Mononuclear cell (primary cell): Measurements from ENCODE around the gene ROBO2. TPM values are rescaled to one million over a fixed set of nuclear protein-coding genes. Genes with fewer than 3 reads are reported as not detected.
"Not testable (repeated sequence)": the region's sequence is repeated elsewhere in the genome, so short reads cannot be mapped to it uniquely, and the experiment has no call there.

Source experiments
- H3K27me3 ChIP-seq: 2 replicates; pipeline ENCODE4 v1.6.0; 2011; ENCODE audit warnings: low read length, control low read depth; ENCODE audit not compliant: insufficient read depth
- H3K4me1 ChIP-seq: 2 replicates; pipeline ENCODE4 v1.5.1; 2011; ENCODE audit warnings: mild to moderate bottlenecking, low read length, control low read depth; ENCODE audit not compliant: insufficient read depth
- H3K4me3 ChIP-seq: 2 replicates; pipeline ENCODE4 v1.5.1; 2011; ENCODE audit warnings: mild to moderate bottlenecking, low read length, moderate library complexity
- H3K9me3 ChIP-seq: 2 replicates; pipeline ENCODE4 v1.5.1; 2011; ENCODE audit warnings: low read depth, mild to moderate bottlenecking, control low read depth, low read length
- total RNA-seq: library from RNA; depleted of rRNA; stranded (reverse); fragments of >200 nt; gene quantifications from one replicate; pipeline ENCODE4 v1.2.3, GENCODE V29; 2012

Gene ROBO2
- total RNA-seq, 1 donor: under 0.01 TPM

DNA sequence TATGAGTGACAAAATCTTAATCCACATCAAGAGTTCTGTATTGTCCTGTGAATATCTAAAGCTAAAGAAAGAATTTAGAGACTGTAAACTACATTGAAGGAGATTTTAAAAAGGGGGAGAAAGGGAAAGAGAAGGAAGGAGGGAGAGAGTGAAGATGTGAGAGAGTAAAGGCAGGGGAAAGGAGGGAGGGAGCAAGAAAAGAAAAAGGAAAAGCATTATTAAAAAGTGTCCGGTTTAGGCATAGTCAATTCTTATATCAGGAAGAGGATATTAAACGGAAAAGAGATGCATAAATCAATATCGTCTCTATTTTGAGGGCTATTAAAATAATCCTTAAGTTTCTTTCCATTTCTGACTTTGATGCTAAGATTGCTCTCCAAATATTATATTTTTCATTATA is 332.1 kb downstream of the ROBO2 start:
- no peak overlapping the region for H3K4me3 ChIP-seq
- H3K27me3 ChIP-seq: no peaks in the 10 kb centered on the region
- H3K9me3 ChIP-seq: no peaks in the 10 kb centered on the region
- H3K4me1 ChIP-seq: no peaks in the 10 kb centered on the region

DNA sequence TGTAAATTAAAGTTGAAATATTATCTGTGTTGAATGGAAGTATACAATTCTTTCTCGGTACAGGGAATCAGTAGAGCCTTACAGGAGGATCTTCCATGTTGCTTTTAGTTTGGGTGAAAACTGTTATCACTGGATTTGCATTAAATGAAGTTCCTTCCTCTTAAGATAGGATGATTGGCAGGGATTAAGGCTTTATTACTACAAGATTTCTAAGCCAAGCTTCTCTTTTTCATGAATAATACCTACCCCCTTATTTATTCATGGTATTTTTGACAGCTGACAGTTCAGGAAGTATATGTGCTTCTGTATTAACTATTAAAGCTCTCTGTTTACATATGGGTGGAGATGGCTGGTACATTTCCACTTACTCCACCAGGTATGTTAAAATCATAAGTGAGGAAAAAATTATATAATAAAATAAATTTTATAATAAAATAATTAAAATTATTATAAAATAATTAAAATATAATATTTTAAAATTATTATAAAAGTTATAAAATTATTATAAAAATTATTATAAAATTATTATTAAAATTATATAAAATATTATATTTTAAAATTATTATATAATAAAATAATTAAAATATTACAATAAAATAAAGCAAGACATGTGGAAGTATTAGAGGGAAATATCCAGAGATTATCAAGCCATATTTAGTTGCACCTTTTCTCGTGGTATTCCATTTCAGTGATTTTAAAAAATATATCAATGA is 332.9 kb downstream of the ROBO2 start:
- no peaks in the 10 kb centered on the region for H3K4me1 ChIP-seq
- no peaks in the 10 kb centered on the region for H3K27me3 ChIP-seq
- H3K4me3 ChIP-seq: no peak overlapping the region
- no peaks in the 10 kb centered on the region for H3K9me3 ChIP-seq

DNA sequence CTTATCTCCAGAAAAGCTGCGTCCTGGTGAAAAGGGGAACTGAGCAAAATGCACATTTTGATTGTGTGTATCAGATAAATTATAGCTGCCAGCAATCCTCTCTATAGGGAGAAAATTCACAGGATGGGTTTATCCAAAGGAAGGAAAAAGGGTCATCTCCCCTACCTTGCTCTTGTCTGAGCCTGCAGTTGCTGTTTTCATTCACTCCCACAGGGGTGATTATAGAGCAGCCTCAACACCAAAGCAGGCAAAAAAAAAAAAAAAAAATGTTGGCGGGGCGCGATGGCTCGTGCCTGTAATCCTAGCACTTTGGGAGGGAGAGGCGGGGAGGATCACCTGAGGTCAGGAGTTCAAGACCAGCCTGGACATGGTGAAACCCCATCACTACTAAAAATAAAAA is 333.7 kb downstream of the ROBO2 start:
- Histone ChIP-seq H3K27me3 (no peaks in the 10 kb centered on the region), H3K4me3 (no peak overlapping the region), H3K9me3 (no peaks in the 10 kb centered on the region), H3K4me1 (no peaks in the 10 kb centered on the region)

DNA sequence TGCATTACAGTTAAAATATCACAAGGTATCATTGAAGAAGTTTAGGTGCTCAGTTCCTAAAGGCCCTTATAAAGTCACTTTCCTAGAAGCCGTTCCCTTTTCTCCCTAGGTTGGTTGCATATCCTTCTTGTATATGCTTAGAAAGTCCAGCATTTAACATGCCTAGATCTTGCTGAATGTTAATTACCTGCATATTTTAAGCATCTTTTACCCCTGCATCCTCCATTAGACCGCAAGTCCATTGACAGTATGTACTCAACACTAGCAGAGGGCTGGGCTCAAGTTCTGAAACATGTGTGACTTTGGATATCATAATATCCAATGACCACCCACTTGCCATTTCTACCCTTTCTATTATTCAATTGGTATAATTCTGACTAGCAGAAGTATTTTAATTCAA is 336.6 kb downstream of the ROBO2 start:
- Histone ChIP-seq H3K4me1 (no peaks in the 10 kb centered on the region), H3K9me3 (no peaks in the 10 kb centered on the region), H3K4me3 (no peak overlapping the region), H3K27me3 (no peaks in the 10 kb centered on the region)

DNA sequence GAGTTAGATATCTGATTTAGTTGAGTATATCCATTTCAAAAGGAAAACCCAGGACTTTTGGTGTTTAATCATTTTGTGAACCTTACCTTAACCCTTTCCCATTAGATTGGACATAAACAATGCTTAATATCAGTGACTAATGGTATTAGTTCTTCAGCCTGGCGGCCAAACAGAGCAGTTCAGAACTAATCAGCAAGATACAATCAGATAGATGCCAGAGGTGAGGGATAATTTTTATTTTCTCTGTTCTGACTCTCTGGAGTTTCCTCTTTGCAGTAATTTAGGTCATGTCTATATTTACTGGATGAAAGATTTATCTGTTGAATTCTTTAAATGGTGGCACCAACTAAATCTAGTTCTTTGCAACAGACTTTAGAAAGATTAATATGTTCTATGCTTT is 337.8 kb downstream of the ROBO2 start:
- Histone ChIP-seq H3K4me3 (no peak overlapping the region), H3K4me1 (no peaks in the 10 kb centered on the region), H3K9me3 (no peaks in the 10 kb centered on the region), H3K27me3 (no peaks in the 10 kb centered on the region)

DNA sequence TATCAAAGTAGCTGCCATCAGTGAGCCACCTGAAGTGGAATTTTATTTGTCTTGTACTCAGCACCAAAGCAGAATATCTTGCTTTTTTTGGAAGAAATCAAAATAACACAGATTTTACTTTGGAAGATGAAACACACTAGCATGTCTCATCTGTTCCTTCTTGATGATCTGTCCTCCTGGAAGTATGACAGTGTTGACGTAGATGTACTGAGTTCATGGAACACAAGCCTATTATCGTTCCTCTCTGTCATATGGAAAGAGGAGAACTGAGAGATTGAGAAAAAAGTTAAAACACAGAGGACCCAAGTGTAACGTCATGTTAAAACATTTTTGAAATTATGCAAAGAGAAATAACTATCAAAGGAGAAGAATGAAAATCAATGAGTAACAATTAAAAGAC is 340.2 kb downstream of the ROBO2 start:
- Histone ChIP-seq H3K4me1 (no peaks in the 10 kb centered on the region), H3K4me3 (no peak overlapping the region), H3K27me3 (no peaks in the 10 kb centered on the region), H3K9me3 (no peaks in the 10 kb centered on the region)

DNA sequence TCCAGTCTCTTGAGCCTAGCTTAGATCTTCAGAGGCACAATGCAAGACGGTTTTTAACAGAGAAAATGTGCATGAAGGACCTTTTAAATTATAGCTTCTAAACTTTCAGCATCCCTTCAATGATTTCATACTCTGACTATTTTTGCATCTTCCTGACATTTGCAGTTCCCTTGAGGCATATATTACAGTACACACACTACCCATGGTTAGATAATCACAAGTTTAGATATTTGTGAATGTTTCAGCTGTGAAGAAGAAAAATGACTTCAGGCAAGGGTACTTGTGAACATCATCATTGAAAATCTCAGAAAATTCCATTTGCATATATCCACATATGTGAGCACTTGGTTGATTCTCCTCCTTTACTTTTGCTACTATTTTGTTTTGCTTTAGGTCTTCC is 341.5 kb downstream of the ROBO2 start:
- Histone ChIP-seq H3K9me3 (no peaks in the 10 kb centered on the region), H3K4me3 (no peak overlapping the region), H3K27me3 (no peaks in the 10 kb centered on the region), H3K4me1 (no peaks in the 10 kb centered on the region)

DNA sequence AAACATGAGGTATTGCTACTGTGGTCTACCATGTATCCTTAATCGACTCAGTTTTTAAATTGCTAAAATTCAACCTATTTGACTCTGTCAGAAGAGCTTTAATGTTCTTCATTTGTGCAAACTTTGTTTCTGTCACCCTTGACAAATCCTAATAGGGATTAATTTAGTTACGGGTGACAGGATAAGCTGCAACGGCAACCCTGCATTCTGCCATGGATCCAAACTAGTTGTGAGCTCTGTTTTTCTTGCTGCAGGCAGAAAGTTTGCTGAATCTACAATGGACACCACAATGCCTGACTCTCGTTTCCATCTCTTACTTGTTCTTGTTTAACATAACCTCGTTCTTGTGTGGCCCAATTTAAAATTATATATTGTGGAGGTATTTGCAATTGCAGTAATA is 352.3 kb downstream of the ROBO2 start:
- Histone ChIP-seq H3K4me1 (no peaks in the 10 kb centered on the region), H3K9me3 (no peaks in the 10 kb centered on the region), H3K4me3 (no peak overlapping the region), H3K27me3 (no peaks in the 10 kb centered on the region)

DNA sequence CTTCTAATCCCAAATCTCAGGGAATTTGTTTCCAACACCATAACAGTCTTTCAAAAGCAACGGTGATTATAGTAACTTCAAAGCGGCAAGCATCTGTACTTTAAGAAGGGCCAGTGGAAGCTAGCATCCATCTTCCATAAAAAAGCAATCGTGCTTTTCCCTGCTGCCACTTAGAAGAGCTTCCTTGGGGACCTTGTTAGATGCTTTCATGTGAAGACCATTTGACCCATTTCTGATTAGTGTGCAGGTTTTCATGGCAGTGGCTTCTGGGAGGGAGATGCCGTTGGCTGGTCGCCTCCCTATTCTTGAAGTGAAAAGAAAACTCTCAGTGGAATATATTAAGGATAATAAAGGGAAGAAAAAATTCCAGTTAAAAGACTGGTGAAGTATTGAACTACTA is 354.1 kb downstream of the ROBO2 start:
- no peaks in the 10 kb centered on the region for H3K27me3 ChIP-seq
- H3K4me3 ChIP-seq: no peak overlapping the region
- no peaks in the 10 kb centered on the region for H3K4me1 ChIP-seq
- no peaks in the 10 kb centered on the region for H3K9me3 ChIP-seq

DNA sequence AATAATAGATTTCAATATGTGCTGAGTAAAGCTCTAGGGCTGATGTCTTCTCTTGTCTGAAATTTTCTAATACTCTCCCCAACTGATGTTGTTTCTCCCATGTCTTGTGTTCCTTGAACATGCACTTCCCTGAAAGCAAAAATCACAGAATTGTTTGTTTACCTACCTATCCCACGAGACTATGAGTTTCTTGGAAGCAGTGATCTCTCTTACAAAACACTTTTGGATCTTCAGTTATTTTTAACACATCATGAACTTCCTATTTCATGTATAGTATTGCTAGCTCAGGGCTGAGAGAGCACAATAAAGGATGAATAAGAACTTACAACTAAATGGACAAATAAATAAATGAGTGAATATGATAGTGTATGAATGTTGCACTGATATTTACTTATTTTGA is 365.0 kb downstream of the ROBO2 start:
- Histone ChIP-seq H3K27me3 (no peaks in the 10 kb centered on the region), H3K9me3 (no peaks in the 10 kb centered on the region), H3K4me1 (no peaks in the 10 kb centered on the region), H3K4me3 (no peak overlapping the region)

DNA sequence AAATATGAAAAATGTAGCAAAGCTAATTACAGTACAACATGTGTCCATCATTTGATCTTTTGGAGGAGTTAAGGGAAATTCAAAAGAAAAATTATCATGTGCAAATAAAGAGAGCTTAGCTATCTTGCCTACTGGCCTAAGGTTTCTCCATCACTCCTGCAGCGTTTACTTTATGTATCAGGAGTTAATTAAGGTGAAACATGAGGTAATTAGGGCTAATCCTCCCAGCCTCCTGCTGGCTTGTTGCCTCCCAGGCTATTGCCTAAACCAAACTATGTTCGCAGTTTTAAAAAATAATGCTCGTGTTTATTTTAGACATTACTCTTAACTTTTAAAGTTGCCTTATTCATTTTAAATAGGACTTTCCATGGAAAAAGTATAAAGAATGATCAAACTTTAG is 367.5 kb downstream of the ROBO2 start:
- no peaks in the 10 kb centered on the region for H3K4me1 ChIP-seq
- H3K4me3 ChIP-seq: no peak overlapping the region
- no peaks in the 10 kb centered on the region for H3K27me3 ChIP-seq
- H3K9me3 ChIP-seq: no peaks in the 10 kb centered on the region

DNA sequence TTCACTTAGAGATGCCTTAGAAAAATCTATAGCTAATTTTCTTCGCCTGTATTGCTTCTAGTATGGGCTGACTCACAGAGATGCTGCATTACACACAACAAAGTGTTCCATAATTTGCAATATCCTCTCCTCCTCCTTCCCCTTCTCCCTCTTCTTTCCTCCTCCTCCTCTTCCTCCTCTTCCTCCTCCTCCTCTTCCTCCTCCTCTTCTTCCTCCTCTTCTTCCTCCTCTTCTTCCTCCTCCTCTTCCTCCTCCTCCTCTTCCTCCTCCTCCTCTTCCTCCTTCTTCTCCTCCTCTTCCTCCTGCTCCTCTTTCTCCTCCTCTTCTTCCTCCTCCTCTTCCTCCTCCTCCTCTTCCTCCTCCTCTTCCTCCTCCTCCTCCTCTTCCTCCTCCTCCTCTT is 370.4 kb downstream of the ROBO2 start:
- H3K4me1 ChIP-seq: not testable (repeated sequence)

DNA sequence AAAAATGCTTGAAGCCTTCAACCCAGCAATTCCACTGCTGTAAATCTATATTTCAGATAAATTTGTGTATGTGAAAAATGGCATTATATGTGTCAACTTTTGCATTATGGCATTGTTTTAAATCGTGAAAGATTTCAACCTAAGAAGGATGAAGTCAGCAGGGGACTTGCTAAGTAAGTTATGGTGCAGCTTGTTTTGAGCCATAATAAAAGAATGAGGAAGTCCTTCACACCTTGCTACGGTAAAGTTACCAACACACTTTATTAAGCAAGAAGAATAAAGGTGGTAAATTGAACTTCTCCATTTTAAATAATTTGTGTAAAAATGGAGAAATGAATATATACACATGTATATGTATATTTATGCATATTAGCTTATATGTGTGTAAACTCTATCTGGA is 371.4 kb downstream of the ROBO2 start:
- Histone ChIP-seq H3K27me3 (no peaks in the 10 kb centered on the region), H3K9me3 (no peaks in the 10 kb centered on the region), H3K4me3 (no peak overlapping the region), H3K4me1 (no peaks in the 10 kb centered on the region)

More for the DNA sequence above, 370.4 kb downstream of the ROBO2 start:
- not testable (repeated sequence) for H3K9me3 ChIP-seq, H3K4me3 ChIP-seq, H3K27me3 ChIP-seq

DNA sequence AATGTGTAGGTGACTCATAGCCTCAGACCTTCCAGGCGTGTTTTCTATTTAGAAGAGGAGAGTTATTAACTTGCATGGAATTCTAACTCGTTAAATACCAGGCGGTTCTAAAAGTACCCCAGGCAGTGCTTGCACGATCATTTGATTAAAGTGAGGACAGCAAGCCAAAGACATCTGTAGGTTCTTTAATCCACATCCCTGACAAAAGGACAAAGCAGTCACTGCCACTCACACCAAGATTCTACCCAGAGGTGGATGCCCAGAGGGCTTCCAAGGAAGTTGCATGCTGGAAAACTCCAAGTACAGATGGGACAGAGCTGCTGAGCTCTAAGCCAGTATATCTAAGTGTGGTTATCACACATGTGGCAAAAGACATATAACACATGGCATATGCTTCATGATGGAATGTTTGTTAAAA is 372.1 kb downstream of the ROBO2 start:
- H3K27me3 ChIP-seq: no peaks in the 10 kb centered on the region
- H3K9me3 ChIP-seq: no peaks in the 10 kb centered on the region
- no peak overlapping the region for H3K4me3 ChIP-seq
- no peaks in the 10 kb centered on the region for H3K4me1 ChIP-seq

DNA sequence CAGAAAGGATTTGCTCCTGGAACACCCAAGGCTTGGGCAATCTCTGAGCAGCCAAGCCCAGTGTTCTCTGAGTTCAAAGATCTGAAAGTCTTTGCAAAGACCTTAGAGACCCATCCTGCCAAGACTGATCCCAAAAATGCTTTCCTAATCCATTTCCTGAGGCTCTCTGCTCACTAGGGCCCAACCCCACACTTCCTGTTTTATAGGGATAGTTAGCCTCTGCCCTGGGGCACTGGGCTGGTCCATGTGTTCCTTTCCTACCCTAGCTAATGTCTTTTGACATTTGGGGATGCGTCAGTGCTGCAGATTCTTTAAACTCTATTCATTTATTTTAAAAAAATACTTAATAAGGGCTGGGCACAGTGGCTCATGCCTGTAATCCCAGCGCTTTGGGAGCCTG is 372.7 kb downstream of the ROBO2 start:
- Histone ChIP-seq H3K4me3 (no peak overlapping the region), H3K9me3 (no peaks in the 10 kb centered on the region), H3K27me3 (no peaks in the 10 kb centered on the region), H3K4me1 (no peaks in the 10 kb centered on the region)

DNA sequence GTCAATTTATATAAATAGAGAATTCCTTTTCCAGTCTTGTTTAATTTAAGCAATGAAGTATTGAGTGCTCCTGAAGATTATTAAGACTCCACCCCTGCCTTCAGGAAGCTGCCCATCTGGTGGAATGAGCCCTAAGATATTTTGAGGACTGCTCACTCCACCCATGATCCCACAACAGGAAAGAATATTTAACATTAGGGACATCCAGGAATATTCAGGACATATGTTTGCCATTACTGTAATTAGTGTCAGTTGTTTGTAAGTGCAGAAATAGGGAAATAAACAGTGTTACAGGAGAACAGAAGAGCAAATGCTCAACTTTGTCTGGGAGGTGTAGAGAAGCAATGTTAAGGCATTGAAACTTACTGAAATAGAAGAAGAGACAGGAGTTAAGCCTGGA is 375.0 kb downstream of the ROBO2 start:
- H3K9me3 ChIP-seq: no peaks in the 10 kb centered on the region
- H3K4me3 ChIP-seq: no peak overlapping the region
- no peaks in the 10 kb centered on the region for H3K27me3 ChIP-seq
- H3K4me1 ChIP-seq: no peaks in the 10 kb centered on the region
